Choroid plexus epithelial cell (primary cell): ENCODE data around the gene ANKRD63.

ENCODE experiments used
- DNase-seq: peaks from one replicate; pipeline ENCODE4 v3.0.0-alpha.2; 2010; ENCODE audit warnings: low read depth
- H3K4me3 ChIP-seq: 2 replicates; pipeline ENCODE4 v1.5.1; 2011; ENCODE audit warnings: low read depth, mild to moderate bottlenecking, control low read depth, low read length, moderate library complexity
- CTCF ChIP-seq: conservative IDR thresholded peaks from 2 replicates; pipeline ENCODE4 v1.5.1; 2011; ENCODE audit warnings: low read depth, mild to moderate bottlenecking, control low read depth, inconsistent platforms, low read length, moderate library complexity

The ANKRD63 gene

GRCh38 chr15:40280260-40281056, 2.4 kb downstream of the ANKRD63 start:
- no peak overlapping the region for H3K4me3 ChIP-seq
- TF ChIP-seq CTCF, result no peak
- no peak for DNase-seq

GRCh38 chr15:40279437-40280141, 3.3 kb downstream of the ANKRD63 start:
- peak; percentile 97 for TF ChIP-seq CTCF
- peak; percentile 54 for DNase-seq
- no peak overlapping the region for H3K4me3 ChIP-seq

- H3K4me3 ChIP-seq, result no peak overlapping the region
- TF ChIP-seq CTCF, result no peak
- no peak for DNase-seq
These were observed 4.8 kb downstream of the ANKRD63 start for GRCh38 chr15:40278026-40278425.

GRCh38 chr15:40277471-40277870, 5.4 kb downstream of the ANKRD63 start:
- H3K4me3 ChIP-seq, result no peak overlapping the region
- no peak for TF ChIP-seq CTCF
- DNase-seq, result no peak

GRCh38 chr15:40276927-40277326, 5.9 kb downstream of the ANKRD63 start:
- no peak overlapping the region for H3K4me3 ChIP-seq
- no peak for DNase-seq
- no peak for TF ChIP-seq CTCF

GRCh38 chr15:40275954-40276353, 6.9 kb downstream of the ANKRD63 start:
- DNase-seq, result no peak
- TF ChIP-seq CTCF, result no peak
- no peak overlapping the region for H3K4me3 ChIP-seq
